PFSK-1 (cell line): ENCODE measurements around the gene RSAD1.

Experiments
- FOXP2 ChIP-seq: optimal IDR thresholded peaks from 2 replicates; pipeline ENCODE3; 2011; ENCODE audit warnings: borderline replicate concordance, control low read depth, inconsistent platforms; ENCODE audit not compliant: insufficient read depth; ENCODE audit errors: extremely low read length, extremely low read depth
- POLR2AphosphoS5 ChIP-seq: IDR thresholded peaks from 2 replicates; pipeline ENCODE4 v1.6.1; 2012; ENCODE audit warnings: low read depth, mild to moderate bottlenecking, control low read depth, low read length, moderate library complexity
- REST ChIP-seq, 2 experiments: IDR thresholded peaks; 2 replicates each; pipeline versions ENCODE4 v1.6.1 to v1.8.0; 2011 to 2012; ENCODE audit warnings: low read depth in 2 of 2, low read length in 2 of 2, control low read depth in 1 of 2, inconsistent platforms in 1 of 2, mild to moderate bottlenecking in 1 of 2, moderate library complexity in 1 of 2; ENCODE audit not compliant: insufficient read depth in 1 of 2
- SIN3A ChIP-seq: IDR thresholded peaks from 2 replicates; pipeline ENCODE4 v1.6.1; 2012; ENCODE audit warnings: mild to moderate bottlenecking, low read length, moderate library complexity, borderline replicate concordance; ENCODE audit not compliant: insufficient read depth
- TAF1 ChIP-seq: IDR thresholded peaks from 2 replicates; pipeline ENCODE4 v1.6.1; 2012; ENCODE audit warnings: low read length, control low read depth, borderline replicate concordance; ENCODE audit not compliant: insufficient read depth

GRCh38 chr17:50476545-50477315, 1.9 kb upstream of the RSAD1 start:
- TF ChIP-seq POLR2AphosphoS5 (no peak), TAF1 (no peak), SIN3A (no peak), REST (IDR thresholded peaks at IDR 0.05; ENCODE audit: insufficient read depth in 1 of 2, low read depth in 2 of 2, low read length in 2 of 2) (no peak), FOXP2 (no peak)
